Ishikawa (cell line): ENCODE results near the gene WSCD2.

Experiments used
- CEBPB ChIP-seq: IDR thresholded peaks from 2 replicates; pipeline ENCODE4 v1.6.1; 2012
- CREB1 ChIP-seq: IDR thresholded peaks from 2 replicates; pipeline ENCODE4 v1.6.1; 2012; ENCODE audit warnings: low read depth
- EGR1 ChIP-seq: IDR thresholded peaks from 2 replicates; pipeline ENCODE4 v1.6.1; 2012
- EP300 ChIP-seq: IDR thresholded peaks from 2 replicates; pipeline ENCODE4 v1.6.1; 2012; ENCODE audit warnings: borderline replicate concordance
- FOXM1 ChIP-seq: IDR thresholded peaks from 2 replicates; pipeline ENCODE4 v1.6.1; 2012; ENCODE audit warnings: low read depth, borderline replicate concordance
- RAD21 ChIP-seq: IDR thresholded peaks from 2 replicates; pipeline ENCODE4 v1.6.1; 2012; ENCODE audit warnings: low read depth
- TAF1 ChIP-seq: IDR thresholded peaks from 2 replicates; pipeline ENCODE4 v1.6.1; 2012; ENCODE audit warnings: low read depth, mild to moderate bottlenecking
- TCF12 ChIP-seq: IDR thresholded peaks from 2 replicates; pipeline ENCODE4 v1.6.1; 2012; ENCODE audit warnings: low read depth
- TEAD4 ChIP-seq: IDR thresholded peaks from 2 replicates; pipeline ENCODE4 v1.6.1; 2012
- YY1 ChIP-seq: IDR thresholded peaks from 2 replicates; pipeline ENCODE4 v1.6.1; 2012; ENCODE audit warnings: low read depth
- ZBTB7A ChIP-seq: IDR thresholded peaks from 2 replicates; pipeline ENCODE4 v1.6.1; 2012; ENCODE audit warnings: low read depth
- TF ChIP-seq, protein P1 (sequence below): IDR thresholded peaks from 2 replicates; pipeline ENCODE4 v1.6.1; 2012; ENCODE audit warnings: low read depth, mild to moderate bottlenecking
- TF ChIP-seq, protein P2 (sequence below): IDR thresholded peaks from 2 replicates; pipeline ENCODE4 v1.6.1; 2012
- TF ChIP-seq, protein P3 (sequence below): IDR thresholded peaks from 2 replicates; pipeline ENCODE4 v1.6.1; 2012

DNA sequence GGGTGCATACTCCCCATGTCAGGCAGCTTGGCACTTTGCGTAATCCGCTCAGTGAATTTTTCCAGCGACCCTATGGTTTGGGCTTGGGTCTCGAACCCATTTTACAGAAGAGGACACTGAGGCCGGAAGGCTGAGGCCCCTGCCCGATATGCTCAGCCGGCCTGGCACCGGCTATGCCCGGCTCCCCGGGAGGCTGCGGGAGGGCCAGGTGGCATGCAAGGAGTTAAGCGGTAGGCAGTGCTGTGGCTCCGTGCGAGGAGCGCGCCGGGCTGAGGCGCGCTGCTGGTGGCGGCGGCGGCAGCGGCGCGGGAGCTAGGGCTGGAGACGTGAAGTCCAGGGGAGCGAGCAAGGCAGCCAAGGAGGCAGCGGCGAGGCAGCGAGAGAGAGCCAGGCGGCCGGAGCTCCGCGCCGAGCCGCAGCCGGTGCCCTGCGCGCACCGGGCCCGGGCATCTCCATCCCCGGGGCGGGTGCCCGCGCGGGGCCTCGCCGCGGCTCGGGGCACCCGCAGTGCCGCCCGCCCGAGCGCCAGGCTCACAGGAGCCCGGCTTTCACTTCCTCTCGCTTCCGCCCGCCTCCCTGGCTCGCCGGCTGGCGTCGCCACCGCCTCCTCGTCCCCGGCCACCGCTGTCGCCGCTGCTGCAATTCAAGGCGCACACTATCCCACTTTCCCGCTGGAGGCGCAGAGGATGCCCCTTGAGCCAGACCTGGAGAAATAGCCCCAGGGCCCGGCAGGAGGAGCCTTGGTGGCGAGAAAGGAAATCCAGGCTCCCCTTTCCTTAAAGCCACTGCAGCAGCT, at the start of gene WSCD2:
- no peak; the same call in 1 of the 2 replicates for TF ChIP-seq RAD21
- no peak for TF ChIP-seq TAF1
- TF ChIP-seq, protein P1, sequence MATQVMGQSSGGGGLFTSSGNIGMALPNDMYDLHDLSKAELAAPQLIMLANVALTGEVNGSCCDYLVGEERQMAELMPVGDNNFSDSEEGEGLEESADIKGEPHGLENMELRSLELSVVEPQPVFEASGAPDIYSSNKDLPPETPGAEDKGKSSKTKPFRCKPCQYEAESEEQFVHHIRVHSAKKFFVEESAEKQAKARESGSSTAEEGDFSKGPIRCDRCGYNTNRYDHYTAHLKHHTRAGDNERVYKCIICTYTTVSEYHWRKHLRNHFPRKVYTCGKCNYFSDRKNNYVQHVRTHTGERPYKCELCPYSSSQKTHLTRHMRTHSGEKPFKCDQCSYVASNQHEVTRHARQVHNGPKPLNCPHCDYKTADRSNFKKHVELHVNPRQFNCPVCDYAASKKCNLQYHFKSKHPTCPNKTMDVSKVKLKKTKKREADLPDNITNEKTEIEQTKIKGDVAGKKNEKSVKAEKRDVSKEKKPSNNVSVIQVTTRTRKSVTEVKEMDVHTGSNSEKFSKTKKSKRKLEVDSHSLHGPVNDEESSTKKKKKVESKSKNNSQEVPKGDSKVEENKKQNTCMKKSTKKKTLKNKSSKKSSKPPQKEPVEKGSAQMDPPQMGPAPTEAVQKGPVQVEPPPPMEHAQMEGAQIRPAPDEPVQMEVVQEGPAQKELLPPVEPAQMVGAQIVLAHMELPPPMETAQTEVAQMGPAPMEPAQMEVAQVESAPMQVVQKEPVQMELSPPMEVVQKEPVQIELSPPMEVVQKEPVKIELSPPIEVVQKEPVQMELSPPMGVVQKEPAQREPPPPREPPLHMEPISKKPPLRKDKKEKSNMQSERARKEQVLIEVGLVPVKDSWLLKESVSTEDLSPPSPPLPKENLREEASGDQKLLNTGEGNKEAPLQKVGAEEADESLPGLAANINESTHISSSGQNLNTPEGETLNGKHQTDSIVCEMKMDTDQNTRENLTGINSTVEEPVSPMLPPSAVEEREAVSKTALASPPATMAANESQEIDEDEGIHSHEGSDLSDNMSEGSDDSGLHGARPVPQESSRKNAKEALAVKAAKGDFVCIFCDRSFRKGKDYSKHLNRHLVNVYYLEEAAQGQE = no peak
- TF ChIP-seq, protein P2, sequence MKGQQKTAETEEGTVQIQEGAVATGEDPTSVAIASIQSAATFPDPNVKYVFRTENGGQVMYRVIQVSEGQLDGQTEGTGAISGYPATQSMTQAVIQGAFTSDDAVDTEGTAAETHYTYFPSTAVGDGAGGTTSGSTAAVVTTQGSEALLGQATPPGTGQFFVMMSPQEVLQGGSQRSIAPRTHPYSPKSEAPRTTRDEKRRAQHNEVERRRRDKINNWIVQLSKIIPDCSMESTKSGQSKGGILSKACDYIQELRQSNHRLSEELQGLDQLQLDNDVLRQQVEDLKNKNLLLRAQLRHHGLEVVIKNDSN = no peak
- no peak for TF ChIP-seq CEBPB
- no peak for TF ChIP-seq TCF12
- TF ChIP-seq EP300 = no peak
- no peak for TF ChIP-seq EGR1
- no peak for TF ChIP-seq FOXM1
- TF ChIP-seq CREB1 = no peak
- no peak for TF ChIP-seq ZBTB7A
- no peak for TF ChIP-seq YY1
- TF ChIP-seq, protein P3, sequence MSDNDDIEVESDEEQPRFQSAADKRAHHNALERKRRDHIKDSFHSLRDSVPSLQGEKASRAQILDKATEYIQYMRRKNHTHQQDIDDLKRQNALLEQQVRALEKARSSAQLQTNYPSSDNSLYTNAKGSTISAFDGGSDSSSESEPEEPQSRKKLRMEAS = no peak
- no peak for TF ChIP-seq TEAD4
